MM.1S (cell line): ENCODE measurements around the gene ZC3H12C.

ENCODE experiments used
- EZH2 ChIP-seq: fragments of 300-600 bp; sonication (generic); optimal IDR thresholded peaks from 2 replicates; pipeline ENCODE3; 2017; ENCODE audit warnings: low read depth, mild to moderate bottlenecking, antibody characterized with exemption, low read length, mixed read lengths
- TF ChIP-seq, protein P1 (sequence below): fragments of 300-600 bp; sonication (generic); IDR thresholded peaks from 2 replicates; pipeline ENCODE4 v1.5.1; 2016; ENCODE audit warnings: antibody characterized with exemption, low read length, mixed read lengths

DNA sequence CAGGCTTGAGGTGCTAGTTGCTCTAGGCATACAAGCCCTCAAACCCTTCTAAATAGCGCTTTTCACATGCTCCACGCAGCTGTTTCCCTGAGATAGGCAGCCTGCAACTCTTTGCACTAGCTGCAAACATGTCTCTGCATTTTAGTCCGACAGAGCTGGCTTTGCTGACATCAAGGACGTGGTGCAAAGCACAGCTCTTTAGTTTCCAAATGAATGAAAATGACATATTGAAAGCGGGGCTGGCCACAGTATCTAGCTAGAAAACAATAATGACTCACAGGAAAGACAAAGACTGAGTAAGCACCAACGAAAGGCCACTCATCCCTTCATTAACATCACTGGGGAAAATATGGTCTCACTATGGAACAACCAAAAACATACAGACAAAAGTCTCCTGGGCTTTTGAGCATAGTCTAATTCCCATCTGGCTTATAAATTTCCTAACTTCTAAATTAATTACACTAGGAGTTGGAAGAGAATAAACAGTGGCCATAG, 15.3 kb upstream of the ZC3H12C start:
- TF ChIP-seq, protein P1, sequence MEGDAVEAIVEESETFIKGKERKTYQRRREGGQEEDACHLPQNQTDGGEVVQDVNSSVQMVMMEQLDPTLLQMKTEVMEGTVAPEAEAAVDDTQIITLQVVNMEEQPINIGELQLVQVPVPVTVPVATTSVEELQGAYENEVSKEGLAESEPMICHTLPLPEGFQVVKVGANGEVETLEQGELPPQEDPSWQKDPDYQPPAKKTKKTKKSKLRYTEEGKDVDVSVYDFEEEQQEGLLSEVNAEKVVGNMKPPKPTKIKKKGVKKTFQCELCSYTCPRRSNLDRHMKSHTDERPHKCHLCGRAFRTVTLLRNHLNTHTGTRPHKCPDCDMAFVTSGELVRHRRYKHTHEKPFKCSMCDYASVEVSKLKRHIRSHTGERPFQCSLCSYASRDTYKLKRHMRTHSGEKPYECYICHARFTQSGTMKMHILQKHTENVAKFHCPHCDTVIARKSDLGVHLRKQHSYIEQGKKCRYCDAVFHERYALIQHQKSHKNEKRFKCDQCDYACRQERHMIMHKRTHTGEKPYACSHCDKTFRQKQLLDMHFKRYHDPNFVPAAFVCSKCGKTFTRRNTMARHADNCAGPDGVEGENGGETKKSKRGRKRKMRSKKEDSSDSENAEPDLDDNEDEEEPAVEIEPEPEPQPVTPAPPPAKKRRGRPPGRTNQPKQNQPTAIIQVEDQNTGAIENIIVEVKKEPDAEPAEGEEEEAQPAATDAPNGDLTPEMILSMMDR, result no peak
- TF ChIP-seq EZH2, result no peak
